PFSK-1 (cell line): Measurements from ENCODE around the gene HOXD12.

Source experiments
- FOXP2 ChIP-seq: optimal IDR thresholded peaks from 2 replicates; pipeline ENCODE3; 2011; ENCODE audit warnings: borderline replicate concordance, control low read depth, inconsistent platforms; ENCODE audit not compliant: insufficient read depth; ENCODE audit errors: extremely low read length, extremely low read depth
- POLR2AphosphoS5 ChIP-seq: IDR thresholded peaks from 2 replicates; pipeline ENCODE4 v1.6.1; 2012; ENCODE audit warnings: low read depth, mild to moderate bottlenecking, control low read depth, low read length, moderate library complexity
- REST ChIP-seq, 2 experiments: IDR thresholded peaks; 2 replicates each; pipeline versions ENCODE4 v1.6.1 to v1.8.0; 2011 to 2012; ENCODE audit warnings: low read depth in 2 of 2, low read length in 2 of 2, control low read depth in 1 of 2, inconsistent platforms in 1 of 2, mild to moderate bottlenecking in 1 of 2, moderate library complexity in 1 of 2; ENCODE audit not compliant: insufficient read depth in 1 of 2
- SIN3A ChIP-seq: IDR thresholded peaks from 2 replicates; pipeline ENCODE4 v1.6.1; 2012; ENCODE audit warnings: mild to moderate bottlenecking, low read length, moderate library complexity, borderline replicate concordance; ENCODE audit not compliant: insufficient read depth
- TAF1 ChIP-seq: IDR thresholded peaks from 2 replicates; pipeline ENCODE4 v1.6.1; 2012; ENCODE audit warnings: low read length, control low read depth, borderline replicate concordance; ENCODE audit not compliant: insufficient read depth

The HOXD12 gene

GRCh38 chr2:176114120-176114929, 14.7 kb downstream of the HOXD12 start:
- no peak for TF ChIP-seq FOXP2
- no peak for TF ChIP-seq TAF1
- no peak for TF ChIP-seq SIN3A
- no peak for TF ChIP-seq REST (IDR thresholded peaks at IDR 0.05; ENCODE audit: insufficient read depth in 1 of 2, low read depth in 2 of 2, low read length in 2 of 2)
- TF ChIP-seq POLR2AphosphoS5: no peak

GRCh38 chr2:176114930-176115625, 15.5 kb downstream of the HOXD12 start:
- TF ChIP-seq TAF1 (no peak), REST (IDR thresholded peaks at IDR 0.05; ENCODE audit: insufficient read depth in 1 of 2, low read depth in 2 of 2, low read length in 2 of 2) (no peak), FOXP2 (no peak), SIN3A (no peak), POLR2AphosphoS5 (no peak)

GRCh38 chr2:176115883-176116813, 16.6 kb downstream of the HOXD12 start, which contains the start of gene HOXD10:
Gene HOXD10, plus strand, starts transcription at chr2:176116778. Its CDS starts 56 bp downstream, at chr2:176116834.
- TF ChIP-seq REST (IDR thresholded peaks at IDR 0.05; ENCODE audit: insufficient read depth in 1 of 2, low read depth in 2 of 2, low read length in 2 of 2) (no peak), POLR2AphosphoS5 (no peak), FOXP2 (no peak), SIN3A (no peak), TAF1 (no peak)

- TF ChIP-seq REST (IDR thresholded peaks at IDR 0.05; ENCODE audit: insufficient read depth in 1 of 2, low read depth in 2 of 2, low read length in 2 of 2) (no peak), TAF1 (no peak), FOXP2 (no peak), POLR2AphosphoS5 (no peak), SIN3A (no peak)
These were observed 17.7 kb downstream of the HOXD12 start for GRCh38 chr2:176117162-176117822.
